ENCODE results near the gene SYCP2. TPM values are rescaled to one million over a fixed set of nuclear protein-coding genes. Genes with fewer than 3 reads are reported as not detected.

SYCP2 gene
- total RNA-seq, 4 donors from 2014 or later = 0.89 to 4.7 (median 2.0) TPM

DNA sequence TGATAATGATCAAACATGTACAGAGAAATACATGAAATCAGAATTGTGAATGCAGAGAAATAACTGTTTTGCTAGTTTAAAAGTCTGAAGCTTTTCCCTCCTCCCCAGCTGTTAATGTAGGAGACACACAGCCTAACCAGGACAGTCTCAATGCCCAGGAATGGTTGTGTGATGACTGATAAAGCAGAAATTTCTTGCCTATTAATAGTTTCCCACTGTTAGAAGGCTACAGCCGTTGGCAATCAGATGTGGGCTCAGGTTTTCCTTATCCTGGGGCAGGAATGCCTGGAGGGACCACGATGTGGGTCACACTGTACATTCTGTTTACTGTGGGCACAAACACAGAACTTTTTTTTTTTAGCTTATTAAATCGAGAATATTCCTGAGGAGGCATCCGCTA, 4.8 kb upstream of the SYCP2 start:
- peaks cover 0 to 6% of the 10 kb centered on the region in 2 donors for H3K36me3 ChIP-seq
- no peaks in the 10 kb centered on the region for H3K9me3 ChIP-seq
- H3K4me3 ChIP-seq = peak overlapping the region in 1 of 2 donors; percentile 73
- H3K27ac ChIP-seq = peak overlapping the region in 3 of 4 donors; percentile 93 to 97 (median 96)
- H3K27me3 ChIP-seq = no peaks in the 10 kb centered on the region
- no peak for ATAC-seq
- TF ChIP-seq, protein P1, sequence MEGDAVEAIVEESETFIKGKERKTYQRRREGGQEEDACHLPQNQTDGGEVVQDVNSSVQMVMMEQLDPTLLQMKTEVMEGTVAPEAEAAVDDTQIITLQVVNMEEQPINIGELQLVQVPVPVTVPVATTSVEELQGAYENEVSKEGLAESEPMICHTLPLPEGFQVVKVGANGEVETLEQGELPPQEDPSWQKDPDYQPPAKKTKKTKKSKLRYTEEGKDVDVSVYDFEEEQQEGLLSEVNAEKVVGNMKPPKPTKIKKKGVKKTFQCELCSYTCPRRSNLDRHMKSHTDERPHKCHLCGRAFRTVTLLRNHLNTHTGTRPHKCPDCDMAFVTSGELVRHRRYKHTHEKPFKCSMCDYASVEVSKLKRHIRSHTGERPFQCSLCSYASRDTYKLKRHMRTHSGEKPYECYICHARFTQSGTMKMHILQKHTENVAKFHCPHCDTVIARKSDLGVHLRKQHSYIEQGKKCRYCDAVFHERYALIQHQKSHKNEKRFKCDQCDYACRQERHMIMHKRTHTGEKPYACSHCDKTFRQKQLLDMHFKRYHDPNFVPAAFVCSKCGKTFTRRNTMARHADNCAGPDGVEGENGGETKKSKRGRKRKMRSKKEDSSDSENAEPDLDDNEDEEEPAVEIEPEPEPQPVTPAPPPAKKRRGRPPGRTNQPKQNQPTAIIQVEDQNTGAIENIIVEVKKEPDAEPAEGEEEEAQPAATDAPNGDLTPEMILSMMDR (IDR thresholded peaks at IDR 0.05) = no peak
- no peak for TF ChIP-seq POLR2AphosphoS5 (IDR thresholded peaks at IDR 0.05)
- TF ChIP-seq EP300 (IDR thresholded peaks at IDR 0.05) = no peak
- no peak for TF ChIP-seq POLR2A (IDR thresholded peaks at IDR 0.05)
- 50 to 64% methylated on average over 3 to 4 of the region's 4 CpGs for WGBS, 2 donors (ENCODE audit: low coverage in 1 of 2)
- peaks cover 0 to 75% (median 33%) of the 10 kb centered on the region in 3 donors for H3K4me1 ChIP-seq

DNA sequence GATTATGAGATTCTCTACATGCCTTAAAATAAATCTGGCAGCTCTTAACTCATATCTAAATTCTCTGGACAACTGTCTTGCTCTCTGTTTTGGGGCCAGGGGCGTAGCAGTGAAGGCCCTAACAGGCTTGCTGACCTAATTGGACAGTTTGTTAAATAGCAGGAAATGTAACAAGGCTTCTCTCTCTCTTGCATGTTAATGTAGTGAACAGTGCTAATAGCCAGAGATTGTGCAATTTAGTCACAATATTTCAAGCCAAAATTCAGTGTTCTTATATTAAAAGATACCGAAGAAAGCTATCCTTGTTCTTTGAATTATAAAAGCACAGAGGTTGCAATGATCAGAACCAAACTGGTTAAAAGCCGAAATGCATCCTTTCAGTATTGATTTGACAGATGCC, 3.7 kb upstream of the SYCP2 start:
- H3K4me3 ChIP-seq = no peak overlapping the region
- TF ChIP-seq EP300 (IDR thresholded peaks at IDR 0.05) = no peak
- TF ChIP-seq POLR2A (IDR thresholded peaks at IDR 0.05) = no peak
- TF ChIP-seq POLR2AphosphoS5 (IDR thresholded peaks at IDR 0.05) = no peak
- TF ChIP-seq, protein P1 (IDR thresholded peaks at IDR 0.05) = no peak
- no peaks in the 10 kb centered on the region for H3K36me3 ChIP-seq
- H3K27ac ChIP-seq = no peak overlapping the region
- WGBS, 2 donors (ENCODE audit: low coverage in 1 of 2) = 59 to 72% methylated on average over 2 to 3 of the region's 3 CpGs
- no peak for ATAC-seq
- H3K9me3 ChIP-seq = no peaks in the 10 kb centered on the region
- H3K27me3 ChIP-seq = no peaks in the 10 kb centered on the region
- peaks cover 0 to 68% (median 35%) of the 10 kb centered on the region in 3 donors for H3K4me1 ChIP-seq

DNA sequence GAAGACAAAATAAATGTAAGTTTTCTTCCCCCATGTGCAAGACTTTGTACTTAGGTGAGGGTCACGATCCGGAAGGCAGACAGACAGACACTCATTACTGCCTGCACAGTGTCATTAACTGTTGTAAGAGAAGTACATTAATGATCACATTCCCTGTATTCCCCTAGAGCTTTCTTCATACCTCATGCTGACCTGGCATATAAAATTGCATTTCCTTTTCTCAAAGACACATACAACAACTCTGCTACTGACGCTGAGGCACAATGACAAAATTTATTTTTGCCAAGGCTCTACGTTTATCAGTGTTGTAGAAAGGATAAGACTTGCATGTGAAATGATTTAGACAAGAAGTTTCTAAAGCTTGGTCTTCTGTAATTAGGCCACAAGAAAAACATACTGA, 3.0 kb upstream of the SYCP2 start:
- no peaks in the 10 kb centered on the region for H3K27me3 ChIP-seq
- peaks cover 0 to 61% (median 29%) of the 10 kb centered on the region in 3 donors for H3K4me1 ChIP-seq
- H3K4me3 ChIP-seq = no peak overlapping the region
- TF ChIP-seq EP300 (IDR thresholded peaks at IDR 0.05) = no peak
- TF ChIP-seq, protein P1 (IDR thresholded peaks at IDR 0.05) = no peak
- no peak for TF ChIP-seq POLR2A (IDR thresholded peaks at IDR 0.05)
- TF ChIP-seq POLR2AphosphoS5 (IDR thresholded peaks at IDR 0.05) = no peak
- H3K36me3 ChIP-seq = no peaks in the 10 kb centered on the region
- no peak overlapping the region for H3K27ac ChIP-seq
- no peaks in the 10 kb centered on the region for H3K9me3 ChIP-seq
- 68 to 70% methylated on average over 4 of the region's 4 CpGs for WGBS, 2 donors (ENCODE audit: low coverage in 1 of 2)
- no peak for ATAC-seq

DNA sequence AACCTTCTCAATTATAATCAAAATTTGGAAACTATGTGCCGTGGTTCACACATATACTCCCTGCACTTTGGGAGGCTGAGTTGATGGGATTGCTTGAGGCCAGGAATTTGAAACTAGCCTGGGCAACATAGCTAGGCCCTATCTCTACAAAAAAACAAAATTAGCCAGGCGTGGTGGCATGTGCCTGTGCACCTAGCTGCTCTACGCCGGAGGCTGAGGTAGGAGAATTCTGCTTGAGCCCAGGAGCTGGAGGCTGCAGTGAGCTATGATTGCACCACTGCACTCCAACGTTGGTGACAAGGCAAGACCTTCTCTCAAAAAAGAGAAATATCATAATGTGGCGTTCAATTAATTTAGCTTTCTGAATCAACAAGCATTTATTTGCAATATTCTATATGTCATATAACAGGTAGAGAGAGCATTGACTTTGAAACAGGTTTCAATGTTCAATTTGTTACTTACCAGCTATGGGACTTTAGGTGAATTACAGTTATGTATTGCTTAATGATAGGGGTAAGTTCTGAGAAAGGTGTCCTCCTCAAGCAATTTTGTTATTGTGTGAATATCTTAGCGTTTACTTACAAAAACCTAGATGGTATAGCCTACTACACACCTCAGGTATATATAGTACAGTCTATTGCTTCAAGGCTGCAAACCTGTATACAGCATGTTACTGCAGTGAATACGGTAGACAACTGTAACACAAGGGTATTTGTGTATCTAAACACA, 2.2 kb upstream of the SYCP2 start:
- Histone ChIP-seq H3K4me1 (peaks cover 0 to 55% (median 25%) of the 10 kb centered on the region in 3 donors), H3K36me3 (no peaks in the 10 kb centered on the region), H3K27me3 (no peaks in the 10 kb centered on the region), H3K9me3 (no peaks in the 10 kb centered on the region), H3K27ac (no peak overlapping the region), H3K4me3 (no peak overlapping the region)
- 86 to 96% methylated on average over 4 to 8 of the region's 8 CpGs for WGBS, 2 donors (ENCODE audit: low coverage in 1 of 2)
- no peak for TF ChIP-seq POLR2AphosphoS5 (IDR thresholded peaks at IDR 0.05)
- TF ChIP-seq EP300 (IDR thresholded peaks at IDR 0.05) = no peak
- TF ChIP-seq, protein P1 (IDR thresholded peaks at IDR 0.05) = no peak
- TF ChIP-seq POLR2A (IDR thresholded peaks at IDR 0.05) = no peak
- ATAC-seq = no peak
